SK-N-SH (cell line): ENCODE results near the gene ABLIM1. TPM values are rescaled to one million over a fixed set of nuclear protein-coding genes. Genes with fewer than 3 reads are reported as not detected.

ENCODE experiments used
- CTCF ChIA-PET: fragments of 300-600, 350-600 bp; formaldehyde crosslinking; extraction: SDS; loops from one replicate; lab custom pipeline; 2021; lab: Yijun Ruan, JAX
- POLR2A ChIA-PET: fragments of 350-600 bp; sonication (Branson Sonifier 250); formaldehyde crosslinking; extraction: SDS; loops from one replicate; lab custom pipeline; 2020; ENCODE audit warnings: antibody characterized with exemption, inconsistent platforms; lab: Yijun Ruan, JAX
- DNase-seq: peaks from one replicate; pipeline ENCODE4 v3.0.0; 2012
- H2AFZ ChIP-seq: fragments of 200-600 bp; sonication (generic); 2 replicates; pipeline ENCODE4 v1.8.1; 2016; ENCODE audit warnings: antibody characterized with exemption, mild to moderate bottlenecking, low read depth
- H3F3A ChIP-seq: fragments of 200-600 bp; sonication (generic); replicated peaks from 2 replicates; pipeline ENCODE3; 2016; ENCODE audit warnings: antibody characterized with exemption, mild to moderate bottlenecking; ENCODE audit not compliant: insufficient read depth
- H3K27ac ChIP-seq, 2 experiments: fragments of 200-500 bp in 1 of 2; fragments of 200-600 bp in 1 of 2; sonication (Bioruptor generic) in 1 of 2; sonication (generic), shearing (Covaris generic) in 1 of 2; 2 replicates each; pipeline versions ENCODE4 v1.5.1 to v1.6.1; 2014 to 2016; ENCODE audit warnings: low read depth in 2 of 2, inconsistent platforms in 1 of 2, low read length in 1 of 2, mild to moderate bottlenecking in 1 of 2, mixed read lengths in 1 of 2
- H3K27me3 ChIP-seq: fragments of 200-600 bp; sonication (generic), shearing (Covaris generic); 2 replicates; pipeline ENCODE4 v1.6.1; 2016; ENCODE audit warnings: mixed run types; ENCODE audit not compliant: insufficient read depth
- H3K36me3 ChIP-seq, 2 experiments: fragments of 200-500 bp in 1 of 2; fragments of 200-600 bp in 1 of 2; sonication (Bioruptor generic) in 1 of 2; sonication (generic) in 1 of 2; replicated peaks in 1 of 2; 2 replicates each; pipeline versions ENCODE3 to v1.5.1; 2014 to 2016; ENCODE audit warnings: low read length in 1 of 2, mild to moderate bottlenecking in 1 of 2; ENCODE audit not compliant: insufficient read depth in 2 of 2, control insufficient read depth in 1 of 2
- H3K4me1 ChIP-seq, 2 experiments: fragments of 200-500 bp in 1 of 2; fragments of 200-600 bp in 1 of 2; sonication (Bioruptor generic) in 1 of 2; sonication (generic), shearing (Covaris generic) in 1 of 2; 2 replicates each; pipeline versions ENCODE4 v1.5.1 to v1.6.1; 2014 to 2016; ENCODE audit warnings: low read depth in 1 of 2, low read length in 1 of 2, mixed run types in 1 of 2; ENCODE audit not compliant: insufficient read depth in 2 of 2, control insufficient read depth in 1 of 2
- H3K4me2 ChIP-seq: fragments of 200-600 bp; sonication (generic), shearing (Covaris generic); 2 replicates; pipeline ENCODE4 v1.6.1; 2017; ENCODE audit warnings: mixed run types
- H3K4me3 ChIP-seq, 2 experiments: fragments of 200-500 bp in 1 of 2; fragments of 200-600 bp in 1 of 2; sonication (Bioruptor generic) in 1 of 2; sonication (generic), shearing (Covaris generic) in 1 of 2; 2 replicates each; pipeline versions ENCODE4 v1.5.1 to v1.8.1; 2014 to 2016; ENCODE audit warnings: low read depth in 2 of 2, inconsistent platforms in 1 of 2, low read length in 1 of 2, mild to moderate bottlenecking in 1 of 2, mixed read lengths in 1 of 2, moderate library complexity in 1 of 2
- H3K79me2 ChIP-seq: fragments of 200-600 bp; sonication (generic); 2 replicates; pipeline ENCODE4 v1.8.1; 2017; ENCODE audit warnings: mild to moderate bottlenecking; ENCODE audit not compliant: insufficient read depth
- H3K9ac ChIP-seq: fragments of 200-600 bp; sonication (generic); 2 replicates; pipeline ENCODE4 v1.6.1; 2017; ENCODE audit warnings: mixed run types
- H3K9me2 ChIP-seq: fragments of 200-600 bp; sonication (generic); 2 replicates; pipeline ENCODE4 v1.6.1; 2017; ENCODE audit warnings: mixed run types
- H3K9me3 ChIP-seq: fragments of 200-600 bp; sonication (generic); 2 replicates; pipeline ENCODE4 v1.6.1; 2017; ENCODE audit warnings: mixed run types, mild to moderate bottlenecking, moderate library complexity
- H4K20me1 ChIP-seq: fragments of 200-600 bp; sonication (generic); 2 replicates; pipeline ENCODE4 v1.6.1; 2017; ENCODE audit warnings: mild to moderate bottlenecking, mixed run types; ENCODE audit not compliant: insufficient read depth
- ELF1 ChIP-seq: IDR thresholded peaks from 2 replicates; pipeline ENCODE4 v1.4.0; 2012
- FOXM1 ChIP-seq: IDR thresholded peaks from 2 replicates; pipeline ENCODE4 v1.4.0; 2012; ENCODE audit warnings: low read depth, mild to moderate bottlenecking
- IRF3 ChIP-seq: fragments of 150-350 bp; IDR thresholded peaks from 2 replicates; pipeline ENCODE4 v1.6.1; 2016; ENCODE audit warnings: mild to moderate bottlenecking, low read depth, low read length
- MAX ChIP-seq: IDR thresholded peaks from 2 replicates; pipeline ENCODE4 v1.4.0; 2012; ENCODE audit warnings: low read depth
- PBX3 ChIP-seq: IDR thresholded peaks from 2 replicates; pipeline ENCODE4; 2012
- RCOR1 ChIP-seq: fragments of 150-350 bp; IDR thresholded peaks from 2 replicates; pipeline ENCODE4 v1.6.1; 2017; ENCODE audit warnings: antibody characterized with exemption, low read length
- SIN3A ChIP-seq: IDR thresholded peaks from 2 replicates; pipeline ENCODE4 v1.6.1; 2012; ENCODE audit warnings: low read depth, mild to moderate bottlenecking, low read length, moderate library complexity, borderline replicate concordance
- TCF12 ChIP-seq: IDR thresholded peaks from 2 replicates; pipeline ENCODE4 v1.4.0; 2012
- WGBS: methylation state at CpG from one replicate; pipeline ENCODE4 v1.1.6; 2017; ENCODE audit warnings: low lambda C conversion rate; 5-methylcytosine and 5-hydroxymethylcytosine counted together
- polyA plus RNA-seq, 3 experiments: library from polyadenylated mRNA; depleted of rRNA; stranded (reverse); fragments of >200 nt; gene quantifications; 2 replicates each; pipeline ENCODE4 v1.2.3, GENCODE V29; 2012

Gene ABLIM1
- polyA plus RNA-seq, 1 of the 3 experiments (the other 2 are of a cell fraction) = 16.1 TPM

- TF ChIP-seq MAX = 0 out of 2 replicates have a peak, but pooled peaks have one; percentile 13
- TF ChIP-seq SIN3A = no peak
- Histone ChIP-seq H3K4me3 (peak overlapping the region; percentile 68 to 69), H2AFZ (peak overlapping the region; percentile 82), H3K9me2 (no peaks in the 10 kb centered on the region), H3K36me3 (no peaks in the 10 kb centered on the region), H3K27me3 (no peaks in the 10 kb centered on the region), H3K27ac (peak overlapping the region in 1 of 2 experiments; percentile 39; a peak in 1 of 4 replicates), H4K20me1 (no peaks in the 10 kb centered on the region), H3K9ac (peak overlapping the region; percentile 61), H3K4me1 (peaks cover 15 to 19% of the 10 kb centered on the region in 2 experiments), H3K4me2 (peak overlapping the region; percentile 80), H3K9me3 (no peaks in the 10 kb centered on the region), H3F3A (peaks cover 25% of the 10 kb centered on the region), H3K79me2 (no peaks in the 10 kb centered on the region)
- DNase-seq = peak; percentile 87
- WGBS = 2% methylated on average over 39 of the region's 53 CpGs
- POLR2A ChIA-PET = no interaction called here
- CTCF ChIA-PET = no interaction called here
Measured at GRCh38 chr10:114631666-114632417, 26.2 kb downstream of the ABLIM1 start.

- Histone ChIP-seq H3K79me2 (no peaks in the 10 kb centered on the region), H3K27ac (no peak overlapping the region), H3K27me3 (no peaks in the 10 kb centered on the region), H4K20me1 (no peaks in the 10 kb centered on the region), H3K9ac (peak overlapping the region; percentile 61), H3K36me3 (no peaks in the 10 kb centered on the region), H3K4me1 (peaks cover 15 to 19% of the 10 kb centered on the region in 2 experiments), H2AFZ (peak overlapping the region; percentile 82), H3K4me3 (peak overlapping the region; percentile 68 to 69), H3K9me3 (no peaks in the 10 kb centered on the region), H3F3A (peaks cover 25% of the 10 kb centered on the region), H3K9me2 (no peaks in the 10 kb centered on the region), H3K4me2 (peak overlapping the region; percentile 80)
- POLR2A ChIA-PET = no interaction called here
- TF ChIP-seq FOXM1 (no peak), TCF12 (no peak), RCOR1 (no peak), IRF3 (no peak), ELF1 (no peak), PBX3 (no peak)
- 79% methylated on average over 9 of the region's 9 CpGs for WGBS
- CTCF ChIA-PET = no interaction called here
- DNase-seq = peak; percentile 22
Measured at GRCh38 chr10:114631090-114631665, 26.9 kb downstream of the ABLIM1 start.
